ENCODE results near the gene SECISBP2. TPM values are rescaled to one million over a fixed set of nuclear protein-coding genes. Genes with fewer than 3 reads are reported as not detected.
A peak's percentile ranks its signal among the peaks of the same experiment; 100 is the strongest.

The SECISBP2 gene
- total RNA-seq, 3 donors from 2014 or later, result 40.5 to 84.7 (median 76.0) TPM

- Histone ChIP-seq H3K27me3 (no peaks in the 10 kb centered on the region), H3K4me3 (no peak overlapping the region), H3K9me3 (peaks cover 0 to 6% of the 10 kb centered on the region in 2 donors), H3K4me1 (no peaks in the 10 kb centered on the region), H3K27ac (no peak overlapping the region), H3K36me3 (no peaks in the 10 kb centered on the region)
- TF ChIP-seq CTCF (IDR thresholded peaks at IDR 0.05) (no peak), POLR2AphosphoS5 (IDR thresholded peaks at IDR 0.05) (no peak), POLR2A (IDR thresholded peaks at IDR 0.05) (no peak)
- intact Hi-C loops (cut with DNase I; ENCODE audit: low total_unique reads), result loop anchor here (1.0 kb wide), 1 partner anchor 25 kb away; no protein-coding TSS in a partner anchor
- DNase-seq (ENCODE audit: low spot score in 2 of 2), result no peak
Measured at GRCh38 chr9:89402695-89403427, 84.6 kb downstream of the SECISBP2 start.

- intact Hi-C loops (cut with DNase I; ENCODE audit: low total_unique reads), result no loop called here
- Histone ChIP-seq H3K4me1 (no peaks in the 10 kb centered on the region), H3K27me3 (no peaks in the 10 kb centered on the region), H3K4me3 (no peak overlapping the region), H3K36me3 (no peaks in the 10 kb centered on the region), H3K9me3 (peaks cover 0 to 6% of the 10 kb centered on the region in 2 donors), H3K27ac (no peak overlapping the region)
- TF ChIP-seq CTCF (IDR thresholded peaks at IDR 0.05), result no peak
- no peak for TF ChIP-seq POLR2AphosphoS5 (IDR thresholded peaks at IDR 0.05)
- no peak for TF ChIP-seq POLR2A (IDR thresholded peaks at IDR 0.05)
- no peak for DNase-seq (ENCODE audit: low spot score in 2 of 2)
Measured at GRCh38 chr9:89404074-89404473, 85.8 kb downstream of the SECISBP2 start.

GRCh38 chr9:89405826-89406225, 87.5 kb downstream of the SECISBP2 start:
- no peak for DNase-seq (ENCODE audit: low spot score in 2 of 2)
- intact Hi-C loops (cut with DNase I; ENCODE audit: low total_unique reads), result no loop called here
- H3K27me3 ChIP-seq, result no peaks in the 10 kb centered on the region
- H3K9me3 ChIP-seq, result peaks cover 0 to 6% of the 10 kb centered on the region in 2 donors
- no peaks in the 10 kb centered on the region for H3K4me1 ChIP-seq
- H3K4me3 ChIP-seq, result peak overlapping the region in 1 of 3 donors; percentile 2
- TF ChIP-seq CTCF (IDR thresholded peaks at IDR 0.05) (no peak), POLR2A (IDR thresholded peaks at IDR 0.05) (no peak), POLR2AphosphoS5 (IDR thresholded peaks at IDR 0.05) (no peak)
- no peak overlapping the region for H3K27ac ChIP-seq
- no peaks in the 10 kb centered on the region for H3K36me3 ChIP-seq

- H3K36me3 ChIP-seq, result no peaks in the 10 kb centered on the region
- intact Hi-C loops (cut with DNase I; ENCODE audit: low total_unique reads), result no loop called here
- H3K4me1 ChIP-seq, result no peaks in the 10 kb centered on the region
- H3K4me3 ChIP-seq, result no peak overlapping the region
- H3K27me3 ChIP-seq, result no peaks in the 10 kb centered on the region
- no peak for TF ChIP-seq POLR2AphosphoS5 (IDR thresholded peaks at IDR 0.05)
- TF ChIP-seq POLR2A (IDR thresholded peaks at IDR 0.05), result no peak
- TF ChIP-seq CTCF (IDR thresholded peaks at IDR 0.05), result no peak
- DNase-seq (ENCODE audit: low spot score in 2 of 2), result no peak
- H3K27ac ChIP-seq, result no peak overlapping the region
- H3K9me3 ChIP-seq, result peaks cover 0 to 6% of the 10 kb centered on the region in 2 donors
Measured at GRCh38 chr9:89407070-89407469, 88.8 kb downstream of the SECISBP2 start.

GRCh38 chr9:89408628-89409101, 90.4 kb downstream of the SECISBP2 start:
- TF ChIP-seq CTCF (IDR thresholded peaks at IDR 0.05) (no peak), POLR2AphosphoS5 (IDR thresholded peaks at IDR 0.05) (no peak), POLR2A (IDR thresholded peaks at IDR 0.05) (no peak)
- Histone ChIP-seq H3K36me3 (no peaks in the 10 kb centered on the region), H3K9me3 (peaks cover 0 to 6% of the 10 kb centered on the region in 2 donors), H3K4me3 (no peak overlapping the region), H3K27ac (no peak overlapping the region), H3K4me1 (no peaks in the 10 kb centered on the region), H3K27me3 (no peaks in the 10 kb centered on the region)
- intact Hi-C loops (cut with DNase I; ENCODE audit: low total_unique reads), result no loop called here
- DNase-seq (ENCODE audit: low spot score in 2 of 2), result no peak

All from breast epithelium (tissue), 4 donors.